Mesothelial cell of epicardium (in vitro differentiated cells): ENCODE data around the gene GREM2. TPM values are rescaled to one million over a fixed set of nuclear protein-coding genes. Genes with fewer than 3 reads are reported as not detected.

Experiments used
- DNase-seq, 2 experiments: peaks; one replicate each; pipeline ENCODE4 v3.0.0; 2021; ENCODE audit warnings: low spot score in 2 of 2; ENCODE audit not compliant: unreplicated experiment in 2 of 2
- H3K27ac Mint-ChIP-seq: 2 replicates; pipeline ENCODE4 v1.8.0; 2021; ENCODE audit warnings: mixed read lengths
- H3K27me3 Mint-ChIP-seq: 2 replicates; pipeline ENCODE4 v1.8.0; 2021; ENCODE audit warnings: low read depth, mixed read lengths
- H3K36me3 Mint-ChIP-seq: 2 replicates; pipeline ENCODE4 v1.8.0; 2021; ENCODE audit warnings: mixed read lengths
- H3K4me1 Mint-ChIP-seq: 2 replicates; pipeline ENCODE4 v1.8.0; 2021; ENCODE audit warnings: mixed read lengths
- H3K4me3 Mint-ChIP-seq: 2 replicates; pipeline ENCODE4 v1.8.0; 2021; ENCODE audit warnings: mild to moderate bottlenecking, moderate library complexity, mixed read lengths
- H3K9me3 Mint-ChIP-seq: 2 replicates; pipeline ENCODE4 v1.8.0; 2021; ENCODE audit warnings: mixed read lengths
- total RNA-seq: library from RNA; stranded (reverse); gene quantifications from 3 replicates; pipeline ENCODE4 v1.2.1, GENCODE V29; 2021
- TF ChIP-seq, protein P1 (sequence below): fragments of 200-600 bp; sonication (generic); IDR thresholded peaks from one replicate; pipeline ENCODE4 v1.5.0; 2021; ENCODE audit warnings: antibody characterized with exemption; ENCODE audit not compliant: unreplicated experiment

GREM2 gene
- total RNA-seq, 1 donor from 2014 or later = 0.16 TPM

DNA sequence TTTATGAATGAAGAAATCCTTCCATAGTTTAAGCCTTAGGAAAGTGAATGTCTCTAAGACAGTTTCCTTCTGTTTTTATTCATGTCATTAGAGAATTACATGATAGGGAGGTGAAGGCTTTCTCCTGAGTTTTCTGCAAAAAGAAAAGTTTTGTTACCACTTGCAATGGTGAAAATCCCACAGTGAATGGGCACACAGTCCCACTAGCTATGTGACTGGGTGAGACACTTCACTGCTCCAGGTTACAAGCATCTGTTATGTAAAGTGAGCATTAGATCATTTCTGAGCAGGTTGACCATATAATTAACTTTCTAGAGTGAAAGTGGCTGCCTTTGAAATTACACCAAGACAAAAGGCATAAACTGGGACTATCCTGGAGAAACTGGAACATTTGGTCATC, 38.9 kb upstream of the GREM2 start:
- TF ChIP-seq, protein P1, sequence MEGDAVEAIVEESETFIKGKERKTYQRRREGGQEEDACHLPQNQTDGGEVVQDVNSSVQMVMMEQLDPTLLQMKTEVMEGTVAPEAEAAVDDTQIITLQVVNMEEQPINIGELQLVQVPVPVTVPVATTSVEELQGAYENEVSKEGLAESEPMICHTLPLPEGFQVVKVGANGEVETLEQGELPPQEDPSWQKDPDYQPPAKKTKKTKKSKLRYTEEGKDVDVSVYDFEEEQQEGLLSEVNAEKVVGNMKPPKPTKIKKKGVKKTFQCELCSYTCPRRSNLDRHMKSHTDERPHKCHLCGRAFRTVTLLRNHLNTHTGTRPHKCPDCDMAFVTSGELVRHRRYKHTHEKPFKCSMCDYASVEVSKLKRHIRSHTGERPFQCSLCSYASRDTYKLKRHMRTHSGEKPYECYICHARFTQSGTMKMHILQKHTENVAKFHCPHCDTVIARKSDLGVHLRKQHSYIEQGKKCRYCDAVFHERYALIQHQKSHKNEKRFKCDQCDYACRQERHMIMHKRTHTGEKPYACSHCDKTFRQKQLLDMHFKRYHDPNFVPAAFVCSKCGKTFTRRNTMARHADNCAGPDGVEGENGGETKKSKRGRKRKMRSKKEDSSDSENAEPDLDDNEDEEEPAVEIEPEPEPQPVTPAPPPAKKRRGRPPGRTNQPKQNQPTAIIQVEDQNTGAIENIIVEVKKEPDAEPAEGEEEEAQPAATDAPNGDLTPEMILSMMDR = no peak
- H3K36me3 Mint-ChIP-seq = no peaks in the 10 kb centered on the region
- H3K4me1 Mint-ChIP-seq = no peaks in the 10 kb centered on the region
- no peak overlapping the region for H3K27ac Mint-ChIP-seq
- no peaks in the 10 kb centered on the region for H3K9me3 Mint-ChIP-seq
- no peak overlapping the region for H3K4me3 Mint-ChIP-seq
- no peak for DNase-seq
- H3K27me3 Mint-ChIP-seq = peaks cover 60% of the 10 kb centered on the region

DNA sequence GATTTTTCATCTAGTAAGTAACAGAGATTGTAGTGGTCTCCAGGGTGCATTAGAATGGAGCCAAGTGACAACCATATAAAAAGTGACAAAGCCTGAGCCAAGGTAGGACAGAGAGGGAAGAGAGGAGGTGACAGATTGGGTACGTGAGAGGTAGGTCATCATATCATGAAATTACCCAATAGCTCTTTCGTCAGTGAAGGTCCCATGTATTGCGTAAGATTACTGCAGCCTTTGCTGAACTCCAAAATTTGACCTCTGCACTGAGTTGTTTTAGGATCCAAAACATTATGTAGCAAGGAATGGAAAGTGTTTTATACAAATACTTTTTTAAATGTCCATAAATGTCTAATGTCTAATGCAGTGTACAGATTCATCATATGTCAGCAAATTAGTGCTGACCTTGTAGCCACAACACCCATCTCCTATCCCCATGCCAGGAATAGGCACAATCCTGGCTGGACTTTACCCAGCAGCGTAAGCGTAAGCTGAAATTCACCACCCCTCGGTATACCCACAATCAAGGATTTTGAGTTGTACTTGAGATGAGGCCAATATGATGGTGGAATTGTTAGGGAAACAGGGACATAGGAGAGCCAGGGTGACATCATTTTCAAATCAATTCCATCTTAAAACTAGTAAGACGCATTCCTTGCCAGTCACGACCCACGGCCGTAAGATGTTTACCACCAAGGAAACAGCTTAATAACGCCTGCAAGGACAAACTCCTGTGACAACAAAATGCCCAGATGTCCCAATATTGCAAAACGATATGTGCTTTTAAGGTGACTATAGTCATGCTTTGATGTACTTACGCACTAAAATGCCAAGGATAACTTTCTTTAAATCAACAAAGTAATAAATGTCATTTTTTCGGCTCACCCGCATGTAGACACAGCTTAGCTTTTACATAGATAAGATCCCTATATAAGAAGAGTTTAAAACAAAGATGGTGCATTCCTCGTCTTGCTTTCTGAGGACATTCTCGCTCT, 38.1 kb upstream of the GREM2 start:
- H3K36me3 Mint-ChIP-seq = no peaks in the 10 kb centered on the region
- H3K27ac Mint-ChIP-seq = no peak overlapping the region
- no peak for DNase-seq
- no peaks in the 10 kb centered on the region for H3K9me3 Mint-ChIP-seq
- TF ChIP-seq, protein P1 = no peak
- peaks cover 54% of the 10 kb centered on the region for H3K27me3 Mint-ChIP-seq
- H3K4me1 Mint-ChIP-seq = no peaks in the 10 kb centered on the region
- no peak overlapping the region for H3K4me3 Mint-ChIP-seq

GRCh38 chr1:240646571-240647240, 34.8 kb upstream of the GREM2 start:
- Mint-ChIP-seq H3K36me3 (no peaks in the 10 kb centered on the region), H3K27ac (no peak overlapping the region), H3K27me3 (peaks cover 32% of the 10 kb centered on the region), H3K4me1 (no peaks in the 10 kb centered on the region), H3K4me3 (no peak overlapping the region), H3K9me3 (no peaks in the 10 kb centered on the region)
- TF ChIP-seq, protein P1 = no peak
- no peak for DNase-seq

GRCh38 chr1:240644732-240645131, 32.8 kb upstream of the GREM2 start:
- Mint-ChIP-seq H3K36me3 (no peaks in the 10 kb centered on the region), H3K9me3 (no peaks in the 10 kb centered on the region), H3K27ac (no peak overlapping the region), H3K4me1 (no peaks in the 10 kb centered on the region), H3K4me3 (no peak overlapping the region), H3K27me3 (peaks cover 21% of the 10 kb centered on the region)
- no peak for DNase-seq
- TF ChIP-seq, protein P1 = no peak

- Mint-ChIP-seq H3K27ac (no peak overlapping the region), H3K27me3 (peaks cover 32% of the 10 kb centered on the region), H3K4me3 (no peak overlapping the region), H3K9me3 (no peaks in the 10 kb centered on the region), H3K36me3 (no peaks in the 10 kb centered on the region), H3K4me1 (peaks cover 4% of the 10 kb centered on the region)
- TF ChIP-seq, protein P1 = no peak
- no peak for DNase-seq
These were observed 23.7 kb upstream of the GREM2 start for GRCh38 chr1:240635466-240636256.
